IMR-90 (cell line): Measurements from ENCODE around the gene AGGF1. TPM values are rescaled to one million over a fixed set of nuclear protein-coding genes. Genes with fewer than 3 reads are reported as not detected.

ENCODE experiments used
- ATAC-seq: fragments of 200-7000 bp; cut with Tn5 transposase; 2 replicates; pipeline ENCODE4 v1.9.1; 2020; ENCODE audit warnings: low read depth, mild to moderate bottlenecking, moderate library complexity
- BruUV-seq: library from RNA; stranded (reverse); fragments of 400-500 nt; replicated peaks from 2 replicates; lab custom pipeline; 2021; lab: Mats Ljungman, UMichigan
- CTCF ChIA-PET: fragments of 300-600 bp; formaldehyde crosslinking; extraction: SDS; loops from one replicate; lab custom pipeline; 2021; ENCODE audit warnings: antibody characterized with exemption; lab: Yijun Ruan, JAX
- POLR2A ChIA-PET: fragments of 300-600 bp; sonication (Branson Sonifier 250); formaldehyde crosslinking; loops from one replicate; lab custom pipeline; 2022; ENCODE audit warnings: antibody characterized with exemption; ENCODE audit not compliant: unreplicated experiment; lab: Charles Lee
- DNase-seq: peaks from one replicate; pipeline ENCODE4 v3.0.0; 2013
- H2AFZ ChIP-seq: replicated peaks from 2 replicates; pipeline ENCODE3; 2013; ENCODE audit warnings: low read length, mild to moderate bottlenecking; ENCODE audit not compliant: poor library complexity
- H2AK5ac ChIP-seq: 2 replicates; pipeline ENCODE4 v1.6.1; 2013; ENCODE audit warnings: low read depth, low read length, inconsistent platforms
- H2AK9ac ChIP-seq: replicated peaks from 2 replicates; pipeline ENCODE3; 2013; ENCODE audit warnings: mild to moderate bottlenecking, low read depth, low read length, moderate library complexity; ENCODE audit not compliant: poor library complexity
- H2BK120ac ChIP-seq: 2 replicates; pipeline ENCODE4 v1.6.1; 2013; ENCODE audit warnings: low read depth, low read length, inconsistent platforms
- H2BK15ac ChIP-seq: 3 replicates; pipeline ENCODE4 v1.6.1; 2013; ENCODE audit warnings: low read depth, low read length, inconsistent platforms
- H2BK20ac ChIP-seq: 2 replicates; pipeline ENCODE4 v1.6.1; 2013; ENCODE audit warnings: low read depth, mild to moderate bottlenecking, inconsistent platforms, low read length, moderate library complexity
- H2BK5ac ChIP-seq: 2 replicates; pipeline ENCODE4 v1.6.1; 2013; ENCODE audit warnings: mild to moderate bottlenecking, low read depth, low read length, inconsistent platforms; ENCODE audit not compliant: poor library complexity, severe bottlenecking
- H3K14ac ChIP-seq: replicated peaks from 2 replicates; pipeline ENCODE4 v1.6.1; 2013; ENCODE audit warnings: low read depth, low read length, inconsistent platforms
- H3K18ac ChIP-seq: 2 replicates; pipeline ENCODE4 v1.6.1; 2013; ENCODE audit warnings: low read depth, low read length, control low read depth
- H3K23ac ChIP-seq: 2 replicates; pipeline ENCODE4 v1.6.1; 2013; ENCODE audit warnings: low read depth, low read length, inconsistent platforms
- H3K27ac ChIP-seq: 2 replicates; pipeline ENCODE4 v1.5.1; 2013; ENCODE audit warnings: mild to moderate bottlenecking, control low read depth, low read length; ENCODE audit not compliant: insufficient read depth
- H3K27me3 ChIP-seq: 2 replicates; pipeline ENCODE4 v1.6.1; 2013; ENCODE audit warnings: low read length; ENCODE audit not compliant: control insufficient read depth, insufficient read depth
- H3K36me3 ChIP-seq: 2 replicates; pipeline ENCODE4 v1.6.1; 2013; ENCODE audit warnings: low read length, mixed read lengths; ENCODE audit not compliant: control insufficient read depth, insufficient read depth
- H3K4ac ChIP-seq: 2 replicates; pipeline ENCODE4 v1.6.1; 2013; ENCODE audit warnings: low read depth, low read length, inconsistent platforms
- H3K4me1 ChIP-seq: 2 replicates; pipeline ENCODE4 v1.6.1; 2013; ENCODE audit warnings: low read length, mixed read lengths; ENCODE audit not compliant: control insufficient read depth, insufficient read depth
- H3K4me2 ChIP-seq: 2 replicates; pipeline ENCODE4 v1.6.1; 2013; ENCODE audit warnings: low read depth, mild to moderate bottlenecking, control low read depth, low read length, moderate library complexity
- H3K4me3 ChIP-seq: 2 replicates; pipeline ENCODE4 v1.5.1; 2013; ENCODE audit warnings: low read depth, mild to moderate bottlenecking, control low read depth, low read length, moderate library complexity; ENCODE audit not compliant: insufficient read depth
- H3K56ac ChIP-seq: 2 replicates; pipeline ENCODE4 v1.6.1; 2013; ENCODE audit warnings: low read length, inconsistent platforms; ENCODE audit not compliant: insufficient read depth; ENCODE audit errors: extremely low read depth
- H3K79me1 ChIP-seq, 2 experiments: 2 replicates each; pipeline ENCODE4 v1.6.1; 2013; ENCODE audit warnings: low read length in 2 of 2, inconsistent platforms in 1 of 2, low read depth in 1 of 2
- H3K9ac ChIP-seq: 2 replicates; pipeline ENCODE4 v1.6.1; 2013; ENCODE audit warnings: low read depth, low read length, control low read depth
- H3K9me1 ChIP-seq: 2 replicates; pipeline ENCODE4 v1.6.1; 2013; ENCODE audit warnings: low read length, inconsistent platforms; ENCODE audit not compliant: insufficient read depth
- H3K9me3 ChIP-seq: 2 replicates; pipeline ENCODE4 v1.6.1; 2013; ENCODE audit warnings: low read length; ENCODE audit not compliant: control insufficient read depth, insufficient read depth
- H4K20me1 ChIP-seq: 2 replicates; pipeline ENCODE4 v1.6.1; 2013; ENCODE audit warnings: low read length, inconsistent platforms; ENCODE audit not compliant: insufficient read depth
- H4K5ac ChIP-seq: 2 replicates; pipeline ENCODE4 v1.6.1; 2013; ENCODE audit warnings: mild to moderate bottlenecking, low read depth, low read length, control low read depth
- H4K8ac ChIP-seq, 2 experiments: 2 replicates each; pipeline ENCODE4 v1.6.1; 2013; ENCODE audit warnings: low read depth in 2 of 2, low read length in 2 of 2, control low read depth in 1 of 2, inconsistent platforms in 1 of 2
- H4K91ac ChIP-seq: 2 replicates; pipeline ENCODE4 v1.6.1; 2013; ENCODE audit warnings: low read depth, low read length, inconsistent platforms; ENCODE audit not compliant: insufficient read depth
- BHLHE40 ChIP-seq: fragments of 150-350 bp; IDR thresholded peaks from 2 replicates; pipeline ENCODE4 v1.6.1; 2016; ENCODE audit warnings: mild to moderate bottlenecking, low read depth, low read length
- CEBPB ChIP-seq: IDR thresholded peaks from 2 replicates; pipeline ENCODE4 v1.6.1; 2012; ENCODE audit warnings: low read depth, low read length, improper control_type of control experiment
- CHD1 ChIP-seq: IDR thresholded peaks from 2 replicates; pipeline ENCODE4 v1.6.1; 2012; ENCODE audit warnings: low read depth, low read length, improper control_type of control experiment
- CTCF ChIP-seq: conservative IDR thresholded peaks from 2 replicates; pipeline ENCODE4 v1.5.1; 2012; ENCODE audit warnings: mild to moderate bottlenecking, low read depth, low read length, improper control_type of control experiment
- ELK1 ChIP-seq: fragments of 150-350 bp; IDR thresholded peaks from 2 replicates; pipeline ENCODE4 v1.6.1; 2016; ENCODE audit warnings: low read depth, mild to moderate bottlenecking, low read length, moderate library complexity, borderline replicate concordance
- FOS ChIP-seq: fragments of 150-350 bp; IDR thresholded peaks from 2 replicates; pipeline ENCODE4 v1.6.1; 2016; ENCODE audit warnings: low read depth, low read length
- MAZ ChIP-seq: IDR thresholded peaks from 2 replicates; pipeline ENCODE4 v1.6.1; 2012; ENCODE audit warnings: low read depth, mild to moderate bottlenecking, low read length, improper control_type of control experiment, moderate library complexity, borderline replicate concordance
- MXI1 ChIP-seq: IDR thresholded peaks from 2 replicates; pipeline ENCODE4 v1.6.1; 2012; ENCODE audit warnings: low read depth, mild to moderate bottlenecking, low read length, moderate library complexity, borderline replicate concordance
- NFE2L2 ChIP-seq: fragments of 150-350 bp; IDR thresholded peaks from 2 replicates; pipeline ENCODE4 v1.6.1; 2016; ENCODE audit warnings: low read depth, mild to moderate bottlenecking, low read length
- POLR2A ChIP-seq: IDR thresholded peaks from 2 replicates; pipeline ENCODE4 v1.6.1; 2012; ENCODE audit warnings: mild to moderate bottlenecking, low read depth, low read length
- RAD21 ChIP-seq: IDR thresholded peaks from 2 replicates; pipeline ENCODE4 v1.6.1; 2012; ENCODE audit warnings: low read length, improper control_type of control experiment
- RCOR1 ChIP-seq: IDR thresholded peaks from 2 replicates; pipeline ENCODE4 v1.6.1; 2012; ENCODE audit warnings: mild to moderate bottlenecking, low read length, improper control_type of control experiment; ENCODE audit not compliant: insufficient replicate concordance
- SMC3 ChIP-seq: fragments of 150-350 bp; IDR thresholded peaks from 2 replicates; pipeline ENCODE4 v1.6.1; 2016; ENCODE audit warnings: low read depth, mild to moderate bottlenecking, antibody characterized with exemption, low read length, moderate library complexity
- USF2 ChIP-seq: fragments of 150-350 bp; IDR thresholded peaks from 2 replicates; pipeline ENCODE4 v1.6.1; 2017; ENCODE audit warnings: mild to moderate bottlenecking, antibody characterized with exemption, low read length, low read depth
- WGBS, 2 experiments: methylation state at CpG; one replicate each; pipeline versions ENCODE4 v1.1.5 to v1.1.7; 2013; ENCODE audit warnings: missing lambda C conversion rate in 2 of 2; ENCODE audit not compliant: insufficient read length in 1 of 2; ENCODE audit errors: extremely low coverage in 2 of 2; 5-methylcytosine and 5-hydroxymethylcytosine counted together
- dilution Hi-C: fragments of 300-500 bp; cut with HindIII; formaldehyde crosslinking; loops from one replicate; pipeline ENCODE4 v1.14.3; 2018; ENCODE audit warnings: low sequenced_read_pairs; ENCODE audit not compliant: unreplicated experiment
- in situ Hi-C: fragments of 300-500 bp; cut with MboI; formaldehyde crosslinking; loops from 3 replicates; pipeline ENCODE4 v1.14.3; 2019; ENCODE audit warnings: low sequenced_read_pairs, inconsistent platforms, mixed read lengths
- intact Hi-C: fragments of 100-400 bp; cut with micrococcal nuclease; formaldehyde crosslinking; loops from 2 replicates; pipeline ENCODE4 v1.10.0; 2022
- polyA plus RNA-seq, 3 experiments: library from polyadenylated mRNA; depleted of rRNA; stranded (reverse); fragments of >200 nt; gene quantifications; 2 replicates each; pipeline ENCODE4 v1.2.3, GENCODE V29; 2012; ENCODE audit warnings: low replicate concordance in 1 of 3
- total RNA-seq: library from RNA; depleted of rRNA; stranded (reverse); fragments of >200 nt; gene quantifications from 2 replicates; pipeline ENCODE4 v1.2.3, GENCODE V29; 2012

AGGF1 gene
- total and polyA plus RNA-seq, 2 of the 4 experiments (the other 2 are of a cell fraction): 7.3 to 8.4 TPM

- no peaks in the 10 kb centered on the region; the same call in 1 of the 2 replicates for H3K9me1 ChIP-seq
- DNase-seq (no peak), ATAC-seq (no peak)
- no peak overlapping the region for H2BK20ac ChIP-seq
- H4K8ac ChIP-seq: no peak overlapping the region
- WGBS, 2 experiments: no CpG with 5 or more reads among the region's 4 CpGs
- no peak overlapping the region for H2AK9ac ChIP-seq
- no peaks in the 10 kb centered on the region for H3K4me1 ChIP-seq
- H4K91ac ChIP-seq: no peak overlapping the region
- in situ Hi-C loops (loop anchor here (10.0 kb wide), 2 partner anchors 143 to 413 kb away; no protein-coding TSS in a partner anchor), dilution Hi-C loops (no loop called here), intact Hi-C loops (loop anchor here (5.0 kb wide), 1 partner anchor 300 kb away; the partner anchor contains the start of gene F2R)
- no TSS peak for BruUV-seq
- H3K23ac ChIP-seq: no peak overlapping the region
- H2BK15ac ChIP-seq: no peak overlapping the region
- H3K79me1 ChIP-seq: no peaks in the 10 kb centered on the region
- no peak overlapping the region for H2AK5ac ChIP-seq
- no peak overlapping the region for H3K18ac ChIP-seq
- H3K4me2 ChIP-seq: no peak overlapping the region
- no peaks in the 10 kb centered on the region; the same call in 1 of the 2 replicates for H3K9me3 ChIP-seq
- no peak overlapping the region for H3K27ac ChIP-seq
- no peaks in the 10 kb centered on the region for H3K36me3 ChIP-seq
- no peak overlapping the region for H3K14ac ChIP-seq
- ChIA-PET CTCF (no interaction called here), POLR2A (no interaction called here)
- H3K4ac ChIP-seq: no peak overlapping the region
- H3K4me3 ChIP-seq: no peak overlapping the region
- peaks cover 9% of the 10 kb centered on the region for H3K27me3 ChIP-seq
- H3K56ac ChIP-seq: no peak overlapping the region
- TF ChIP-seq FOS: no peak
- TF ChIP-seq CTCF: no peak
- TF ChIP-seq RCOR1: no peak
- no peak for TF ChIP-seq CEBPB
- TF ChIP-seq MXI1: no peak
- no peak for TF ChIP-seq POLR2A
- TF ChIP-seq USF2: no peak
- no peak for TF ChIP-seq RAD21
- TF ChIP-seq SMC3: no peak
- TF ChIP-seq NFE2L2: no peak
- no peak for TF ChIP-seq BHLHE40
- TF ChIP-seq ELK1: no peak
- TF ChIP-seq MAZ: no peak
- TF ChIP-seq CHD1: no peak
- no peak overlapping the region for H3K9ac ChIP-seq
- no peak overlapping the region for H4K5ac ChIP-seq
- H2AFZ ChIP-seq: no peak overlapping the region
- no peak overlapping the region for H2BK5ac ChIP-seq
- H2BK120ac ChIP-seq: no peak overlapping the region
- no peaks in the 10 kb centered on the region for H4K20me1 ChIP-seq
These were observed 12.5 kb upstream of the AGGF1 start for GRCh38 chr5:77017668-77018067.
